Keratinocyte (primary cell): ENCODE results near the gene SPON1.

Experiments used
- CTCF ChIP-seq, 3 experiments: IDR thresholded peaks in 1 of 3; conservative IDR thresholded peaks in 1 of 3; optimal IDR thresholded peaks in 1 of 3; 2 replicates in 2 of 3; 3 replicates in 1 of 3; pipeline versions ENCODE3 to v1.5.1; 2011; ENCODE audit warnings: low read length in 3 of 3, mild to moderate bottlenecking in 3 of 3, moderate library complexity in 2 of 3, control low read depth in 1 of 3, inconsistent platforms in 1 of 3; ENCODE audit not compliant: insufficient read depth in 2 of 3; ENCODE audit errors: extremely low read depth in 1 of 3
- EZH2 ChIP-seq: IDR thresholded peaks from one replicate; pipeline ENCODE4 v1.6.1; 2012; ENCODE audit warnings: inconsistent platforms, mild to moderate bottlenecking, low read length, moderate library complexity

DNA sequence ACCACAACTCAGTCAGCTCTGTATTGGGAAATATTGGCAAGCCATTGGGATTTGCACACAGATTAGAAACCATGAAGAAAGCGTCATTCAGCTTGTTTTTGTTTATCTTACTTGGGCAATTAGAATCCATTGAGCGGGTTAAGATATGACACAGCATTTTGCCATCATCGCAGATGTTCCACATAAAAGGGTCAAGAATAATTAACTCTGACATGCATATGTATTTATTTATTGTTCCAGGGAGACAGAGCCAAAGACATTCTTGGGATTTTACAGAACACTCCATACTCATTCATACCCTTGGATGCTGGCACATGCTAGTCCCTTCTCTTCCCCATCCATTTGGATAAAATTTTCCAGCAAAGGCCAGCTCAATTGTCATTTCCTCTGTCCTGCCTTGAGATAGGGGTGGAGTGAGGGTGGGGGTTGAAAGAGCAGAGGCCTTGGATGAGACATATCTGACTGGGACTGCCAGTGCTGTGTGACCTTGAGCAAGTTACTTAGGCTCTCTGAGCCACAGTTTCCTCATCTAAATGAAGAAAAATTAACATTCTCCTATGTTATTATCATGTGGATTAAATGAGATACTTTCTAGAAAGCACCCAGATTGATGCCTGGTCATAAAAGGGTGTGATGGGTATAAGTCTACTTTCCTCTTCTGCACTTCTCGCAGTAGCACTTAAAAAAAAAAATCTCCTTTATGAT, 216.7 kb downstream of the SPON1 start:
- TF ChIP-seq CTCF (optimal IDR thresholded peaks at IDR 0.05 in 1 of 3, IDR thresholded peaks at IDR 0.05 in 1 of 3, conservative IDR thresholded peaks at IDR 0.05 in 1 of 3; ENCODE audit: extremely low read depth in 1 of 3, insufficient read depth in 2 of 3, low read length in 3 of 3): no peak
- no peak for TF ChIP-seq EZH2
